ENCODE results near the gene TPRX1. TPM values are rescaled to one million over a fixed set of nuclear protein-coding genes. Genes with fewer than 3 reads are reported as not detected.

TPRX1 gene
- total and polyA plus RNA-seq, 4 donors = not detected

- DNase-seq (no peak), ATAC-seq (ENCODE audit: insufficient read depth, low FRiP score) (no peak)
- no peaks in the 10 kb centered on the region for H3K36me3 ChIP-seq (ENCODE audit: control insufficient read depth in 4 of 4, insufficient read depth in 4 of 4, low read length in 4 of 4)
- no peaks in the 10 kb centered on the region for H3K9me3 ChIP-seq (ENCODE audit: control insufficient read depth in 4 of 4, insufficient read depth in 3 of 4, low read length in 3 of 4)
- H3K4me1 ChIP-seq (ENCODE audit: control insufficient read depth in 5 of 5, insufficient read depth in 5 of 5, low read length in 5 of 5) = peaks cover 0 to 2% (median 0%) of the 10 kb centered on the region in 5 donors
- H3K27ac ChIP-seq (ENCODE audit: low read depth in 1 of 2, low read length in 1 of 2) = no peak overlapping the region
- H3K27me3 ChIP-seq (ENCODE audit: control insufficient read depth in 3 of 3, insufficient read depth in 3 of 3, low read length in 2 of 3) = no peaks in the 10 kb centered on the region
- 80 to 91% methylated on average over 4 of the region's 4 CpGs for WGBS, 2 donors
- no peak overlapping the region for H3K4me3 ChIP-seq
- no peak for TF ChIP-seq CTCF (IDR thresholded peaks at IDR 0.05; ENCODE audit: control extremely low read depth, extremely low read depth)
- no peak overlapping the region for H3K9ac ChIP-seq (ENCODE audit: insufficient read depth in 1 of 2, low read length in 2 of 2)
Observed at GRCh38 chr19:47832723-47833122, 28.4 kb upstream of the TPRX1 start.

- no peaks in the 10 kb centered on the region for H3K36me3 ChIP-seq (ENCODE audit: control insufficient read depth in 4 of 4, insufficient read depth in 4 of 4, low read length in 4 of 4)
- DNase-seq (no peak), ATAC-seq (ENCODE audit: insufficient read depth, low FRiP score) (no peak)
- no peaks in the 10 kb centered on the region for H3K27me3 ChIP-seq (ENCODE audit: control insufficient read depth in 3 of 3, insufficient read depth in 3 of 3, low read length in 2 of 3)
- no peak overlapping the region for H3K9ac ChIP-seq (ENCODE audit: insufficient read depth in 1 of 2, low read length in 2 of 2)
- no peak for TF ChIP-seq CTCF (IDR thresholded peaks at IDR 0.05; ENCODE audit: control extremely low read depth, extremely low read depth)
- no peak overlapping the region for H3K27ac ChIP-seq (ENCODE audit: low read depth in 1 of 2, low read length in 1 of 2)
- WGBS, 2 donors = 79 to 83% methylated on average over 6 of the region's 6 CpGs
- H3K9me3 ChIP-seq (ENCODE audit: control insufficient read depth in 4 of 4, insufficient read depth in 3 of 4, low read length in 3 of 4) = peaks cover 0 to 6% (median 4%) of the 10 kb centered on the region in 4 donors
- H3K4me1 ChIP-seq (ENCODE audit: control insufficient read depth in 5 of 5, insufficient read depth in 5 of 5, low read length in 5 of 5) = no peaks in the 10 kb centered on the region
- H3K4me3 ChIP-seq = no peak overlapping the region
Observed at GRCh38 chr19:47826800-47827199, 22.4 kb upstream of the TPRX1 start.

DNA sequence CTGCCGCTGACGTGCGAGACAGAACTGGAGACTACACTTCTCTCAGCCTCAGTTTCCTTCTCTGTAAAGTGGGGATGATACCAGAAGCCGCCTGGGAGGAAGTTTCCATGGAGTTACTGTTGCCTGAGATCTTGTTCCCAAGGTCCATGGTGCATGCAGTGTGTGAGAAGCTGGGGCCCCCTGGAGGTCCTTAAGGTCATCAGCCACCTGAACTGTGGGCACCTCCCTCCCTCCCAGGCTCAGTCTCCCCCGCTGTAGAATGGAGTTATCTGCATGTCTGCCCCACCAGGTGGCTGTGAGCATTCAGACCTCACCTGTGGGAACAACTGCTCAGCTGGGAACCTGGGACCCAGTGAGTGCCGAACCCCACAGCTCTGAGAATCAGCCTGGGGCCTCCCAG lies 20.0 kb upstream of the TPRX1 start:
- no peak overlapping the region for H3K4me3 ChIP-seq
- peaks cover 0 to 6% (median 4%) of the 10 kb centered on the region in 4 donors for H3K9me3 ChIP-seq (ENCODE audit: control insufficient read depth in 4 of 4, insufficient read depth in 3 of 4, low read length in 3 of 4)
- no peak for ATAC-seq (ENCODE audit: insufficient read depth, low FRiP score)
- no peak for DNase-seq
- H3K4me1 ChIP-seq (ENCODE audit: control insufficient read depth in 5 of 5, insufficient read depth in 5 of 5, low read length in 5 of 5) = no peaks in the 10 kb centered on the region
- H3K9ac ChIP-seq (ENCODE audit: insufficient read depth in 1 of 2, low read length in 2 of 2) = no peak overlapping the region
- H3K27ac ChIP-seq (ENCODE audit: low read depth in 1 of 2, low read length in 1 of 2) = no peak overlapping the region
- 72 to 83% methylated on average over 6 of the region's 6 CpGs for WGBS, 2 donors
- H3K27me3 ChIP-seq (ENCODE audit: control insufficient read depth in 3 of 3, insufficient read depth in 3 of 3, low read length in 2 of 3) = peaks cover 0 to 16% (median 3%) of the 10 kb centered on the region in 3 donors
- no peaks in the 10 kb centered on the region for H3K36me3 ChIP-seq (ENCODE audit: control insufficient read depth in 4 of 4, insufficient read depth in 4 of 4, low read length in 4 of 4)
- no peak for TF ChIP-seq CTCF (IDR thresholded peaks at IDR 0.05; ENCODE audit: control extremely low read depth, extremely low read depth)

DNA sequence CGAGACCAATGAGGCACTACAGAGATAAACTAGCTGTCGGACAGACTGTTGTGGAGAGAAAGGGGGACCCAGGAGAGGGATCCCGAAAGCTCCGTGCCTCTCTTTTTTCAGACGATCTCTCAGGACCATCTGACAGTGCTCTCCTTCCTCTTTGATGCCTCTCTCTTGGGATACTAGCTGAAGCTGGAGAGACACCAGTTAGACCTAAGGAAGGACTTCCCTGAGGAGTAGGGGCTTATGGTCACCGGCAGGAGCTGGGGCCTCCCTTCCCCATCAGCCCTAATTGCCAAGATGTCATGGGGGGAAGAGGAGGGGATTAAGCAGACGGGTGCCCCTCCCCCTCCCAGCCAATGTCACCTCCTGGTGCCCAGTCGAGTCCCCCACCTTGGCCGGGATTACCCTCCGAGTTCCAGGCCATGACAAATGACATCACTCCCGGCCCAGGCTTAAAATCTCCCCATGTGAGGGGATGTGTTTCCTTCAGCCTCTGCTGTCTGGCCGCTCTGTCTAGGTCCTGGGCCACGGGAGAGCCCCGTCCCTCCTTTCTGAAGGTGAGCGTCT lies 17.2 kb upstream of the TPRX1 start, which contains the start of gene CRX:
TSS of gene CRX (plus strand) at position 478 of the 561 bp plus-strand sequence. CDS start 12,507 bp downstream, outside the sequence.
- Histone ChIP-seq H3K27ac (ENCODE audit: low read depth in 1 of 2, low read length in 1 of 2) (no peak within 1 kb of the TSS), H3K27me3 (ENCODE audit: control insufficient read depth in 3 of 3, insufficient read depth in 3 of 3, low read length in 2 of 3) (peaks cover 0 to 21% (median 5%) of the 10 kb centered on the region in 3 donors), H3K9me3 (ENCODE audit: control insufficient read depth in 4 of 4, insufficient read depth in 3 of 4, low read length in 3 of 4) (peaks cover 0 to 6% (median under 1%) of the 10 kb centered on the region in 4 donors), H3K9ac (ENCODE audit: insufficient read depth in 1 of 2, low read length in 2 of 2) (no peak within 1 kb of the TSS), H3K4me3 (no peak within 1 kb of the TSS), H3K36me3 (ENCODE audit: control insufficient read depth in 4 of 4, insufficient read depth in 4 of 4, low read length in 4 of 4) (no peaks in the 10 kb centered on the region), H3K4me1 (ENCODE audit: control insufficient read depth in 5 of 5, insufficient read depth in 5 of 5, low read length in 5 of 5) (no peaks in the 10 kb centered on the region)
- 39 to 44% methylated on average over 15 of the region's 15 CpGs for WGBS, 2 donors
- ATAC-seq (ENCODE audit: insufficient read depth, low FRiP score) = no peak
- TF ChIP-seq CTCF (IDR thresholded peaks at IDR 0.05; ENCODE audit: control extremely low read depth, extremely low read depth) = no peak
- DNase-seq = no peak

All from lung (tissue), 12 donors.